Tibial nerve (tissue), 4 donors: ENCODE measurements around the gene ASTL. TPM values are rescaled to one million over a fixed set of nuclear protein-coding genes. Genes with fewer than 3 reads are reported as not detected.

Source experiments
- DNase-seq, 2 donors: peaks; one replicate each; pipeline ENCODE4 v3.0.0-alpha.2; 2019; ENCODE audit warnings: low spot score in 2 of 2
- H3K27ac ChIP-seq, 4 donors: fragments of 200-600 bp; sonication (generic) in 3 of 4; one replicate each; pipeline ENCODE4 v1.5.1; 2017 to 2019; ENCODE audit warnings: mild to moderate bottlenecking in 1 of 4
- H3K27me3 ChIP-seq, 2 donors: fragments of 200-600 bp; sonication (generic) in 1 of 2; one replicate each; pipeline versions ENCODE4 v1.5.1 to v1.6.0; 2017 to 2019
- H3K36me3 ChIP-seq, 3 donors: fragments of 200-600 bp; sonication (generic); one replicate each; pipeline ENCODE4 v1.5.1; 2018 to 2019
- H3K4me1 ChIP-seq, 4 donors: fragments of 200-600 bp; sonication (generic) in 3 of 4; one replicate each; pipeline ENCODE4 v1.5.1; 2017 to 2019
- H3K4me3 ChIP-seq, 4 donors: fragments of 200-600 bp; sonication (generic) in 3 of 4; one replicate each; pipeline ENCODE4 v1.5.1; 2017 to 2019; ENCODE audit warnings: mild to moderate bottlenecking in 1 of 4, moderate library complexity in 1 of 4
- H3K9me3 ChIP-seq, 4 donors: fragments of 200-600 bp; sonication (generic) in 3 of 4; one replicate each; pipeline ENCODE4 v1.5.1; 2017 to 2019
- EP300 ChIP-seq, 2 donors: sonication (generic); formaldehyde crosslinking; IDR thresholded peaks; one replicate each; pipeline ENCODE4 v1.6.1; 2017; ENCODE audit warnings: antibody characterized with exemption in 2 of 2, mild to moderate bottlenecking in 1 of 2
- POLR2A ChIP-seq, 2 donors: fragments of 450-650 bp; IDR thresholded peaks; one replicate each; pipeline ENCODE4 v1.6.1; 2017; ENCODE audit warnings: antibody characterized with exemption in 2 of 2, mild to moderate bottlenecking in 2 of 2, moderate library complexity in 2 of 2
- WGBS, 2 donors: methylation state at CpG; one replicate each; pipeline ENCODE4 v1.1.5; 2018; 5-methylcytosine and 5-hydroxymethylcytosine counted together
- total RNA-seq, 4 donors: library from RNA; depleted of rRNA; stranded (reverse); fragments of >200 nt; gene quantifications; one replicate each; pipeline ENCODE4 v1.1.0, GENCODE V29; 2016
- TF ChIP-seq, protein P1 (sequence below), 5 experiments: fragments of 200-600 bp in 3 of 5; fragments of 450-650 bp in 2 of 5; sonication (generic) in 3 of 5; IDR thresholded peaks; one replicate each; pipeline ENCODE4 v1.5.1; 2016 to 2019; ENCODE audit warnings: antibody characterized with exemption in 5 of 5, mild to moderate bottlenecking in 3 of 5, moderate library complexity in 2 of 5

Gene ASTL
- total RNA-seq, 4 donors from 2014 or later: 0.60 TPM; not detected in 3

DNA sequence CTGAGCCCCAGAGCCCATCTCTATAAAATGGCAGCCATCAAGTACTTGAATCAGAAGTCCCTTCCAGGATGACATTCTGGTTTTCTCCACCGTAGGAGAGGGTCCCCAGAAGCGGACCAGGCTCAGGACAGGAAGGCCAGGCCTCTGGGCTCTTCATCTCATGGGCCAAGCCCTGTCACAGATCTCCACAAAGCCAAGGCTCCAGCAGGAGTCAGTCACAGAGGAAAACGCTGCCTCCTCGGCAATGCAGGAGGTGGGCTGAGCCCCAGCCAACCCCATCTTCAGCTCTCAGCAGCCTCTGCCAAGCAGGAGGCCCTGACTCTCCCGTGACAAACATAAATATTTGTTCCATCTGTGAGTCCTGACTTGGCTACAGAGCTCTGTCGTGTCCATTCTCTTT lies 64.1 kb downstream of the ASTL start:
- TF ChIP-seq POLR2A (IDR thresholded peaks at IDR 0.05) (no peak), EP300 (IDR thresholded peaks at IDR 0.05) (no peak)
- TF ChIP-seq, protein P1, sequence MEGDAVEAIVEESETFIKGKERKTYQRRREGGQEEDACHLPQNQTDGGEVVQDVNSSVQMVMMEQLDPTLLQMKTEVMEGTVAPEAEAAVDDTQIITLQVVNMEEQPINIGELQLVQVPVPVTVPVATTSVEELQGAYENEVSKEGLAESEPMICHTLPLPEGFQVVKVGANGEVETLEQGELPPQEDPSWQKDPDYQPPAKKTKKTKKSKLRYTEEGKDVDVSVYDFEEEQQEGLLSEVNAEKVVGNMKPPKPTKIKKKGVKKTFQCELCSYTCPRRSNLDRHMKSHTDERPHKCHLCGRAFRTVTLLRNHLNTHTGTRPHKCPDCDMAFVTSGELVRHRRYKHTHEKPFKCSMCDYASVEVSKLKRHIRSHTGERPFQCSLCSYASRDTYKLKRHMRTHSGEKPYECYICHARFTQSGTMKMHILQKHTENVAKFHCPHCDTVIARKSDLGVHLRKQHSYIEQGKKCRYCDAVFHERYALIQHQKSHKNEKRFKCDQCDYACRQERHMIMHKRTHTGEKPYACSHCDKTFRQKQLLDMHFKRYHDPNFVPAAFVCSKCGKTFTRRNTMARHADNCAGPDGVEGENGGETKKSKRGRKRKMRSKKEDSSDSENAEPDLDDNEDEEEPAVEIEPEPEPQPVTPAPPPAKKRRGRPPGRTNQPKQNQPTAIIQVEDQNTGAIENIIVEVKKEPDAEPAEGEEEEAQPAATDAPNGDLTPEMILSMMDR (IDR thresholded peaks at IDR 0.05): no peak
- H3K27ac ChIP-seq: no peak overlapping the region
- peaks cover 0 to 22% (median 3%) of the 10 kb centered on the region in 4 donors for H3K9me3 ChIP-seq
- H3K27me3 ChIP-seq: no peaks in the 10 kb centered on the region
- H3K4me1 ChIP-seq: no peaks in the 10 kb centered on the region
- 78 to 79% methylated on average over 6 of the region's 6 CpGs for WGBS, 2 donors
- DNase-seq: peak in 1 of 2 donors; percentile 1
- H3K36me3 ChIP-seq: no peaks in the 10 kb centered on the region
- no peak overlapping the region for H3K4me3 ChIP-seq

DNA sequence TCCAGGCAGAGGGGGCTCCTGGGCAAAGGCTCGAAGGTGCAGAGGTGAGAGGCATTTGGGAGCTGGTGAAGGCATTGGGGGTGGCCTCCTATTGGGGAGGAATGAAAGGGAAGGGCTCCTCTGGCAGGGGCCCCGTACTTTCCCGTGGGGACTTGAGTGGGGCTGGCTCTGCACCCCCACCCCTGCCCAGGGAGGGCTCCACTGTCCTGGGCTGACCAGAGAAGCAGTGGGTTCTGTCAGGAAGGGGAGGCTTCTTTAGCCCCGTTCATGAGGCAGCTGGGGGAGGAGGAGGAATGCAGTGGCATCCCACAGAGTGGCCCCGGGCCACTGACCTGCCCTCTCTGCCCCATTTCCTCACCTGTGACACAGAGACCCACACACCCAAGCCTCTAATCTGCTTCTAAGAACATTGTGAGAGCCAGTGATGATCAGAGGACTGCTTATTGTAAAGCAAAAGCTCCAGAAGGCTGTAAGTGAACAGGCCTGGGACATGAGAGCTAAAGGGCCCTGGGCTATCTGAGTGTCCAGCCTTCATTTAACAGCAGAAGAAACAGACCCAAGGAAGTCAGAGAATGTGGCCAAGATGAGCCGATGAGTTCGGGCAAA lies 65.0 kb downstream of the ASTL start:
- H3K27ac ChIP-seq: no peak overlapping the region
- H3K4me1 ChIP-seq: no peaks in the 10 kb centered on the region
- TF ChIP-seq, protein P1 (IDR thresholded peaks at IDR 0.05): no peak
- no peak for TF ChIP-seq POLR2A (IDR thresholded peaks at IDR 0.05)
- no peak for TF ChIP-seq EP300 (IDR thresholded peaks at IDR 0.05)
- H3K9me3 ChIP-seq: peaks cover 0 to 22% (median 3%) of the 10 kb centered on the region in 4 donors
- no peak for DNase-seq
- WGBS, 2 donors: 64 to 66% methylated on average over 7 of the region's 7 CpGs
- no peaks in the 10 kb centered on the region for H3K36me3 ChIP-seq
- no peaks in the 10 kb centered on the region for H3K27me3 ChIP-seq
- H3K4me3 ChIP-seq: no peak overlapping the region

Other genes with a start within 250 kb of the ASTL start
- 10 to 100 TPM; 68.2 to 69.7 (median 69.2) TPM for gene ANKRD36C, start 146.7 kb downstream of the ASTL start, total RNA-seq
- gene GPAT2, start 103.6 kb downstream of the ASTL start, total RNA-seq: 10 to 100 TPM in 1 of 4 donors, 1 to 10 TPM in 3; 4.2 to 12.4 (median 6.4) TPM
- gene ADRA2B, start 21.9 kb downstream of the ASTL start, total RNA-seq: 1 to 10 TPM; 2.1 to 5.0 (median 4.7) TPM
- 10 to 100 TPM; 14.0 to 21.1 (median 15.6) TPM for gene DUSP2, start 6.9 kb upstream of the ASTL start, total RNA-seq
- gene STARD7, start 70.3 kb upstream of the ASTL start, total RNA-seq: 100 to 1,000 TPM in 1 of 4 donors, 10 to 100 TPM in 3; 77.3 to 111 (median 85.0) TPM
- 10 to 100 TPM; 27.1 to 35.4 (median 30.7) TPM for gene TMEM127, start 127.5 kb upstream of the ASTL start, total RNA-seq
- gene CIAO1, start 127.7 kb upstream of the ASTL start, total RNA-seq: 100 to 1,000 TPM; 132 to 172 (median 151) TPM
- gene SNRNP200, start 167.0 kb upstream of the ASTL start, total RNA-seq: 100 to 1,000 TPM in 1 of 4 donors, 10 to 100 TPM in 3; 79.4 to 106 (median 90.1) TPM
- 1 to 10 TPM in 3 of 4 donors, under 1 TPM in 1; 0.98 to 4.2 (median 2.2) TPM for gene ITPRIPL1, start 186.8 kb upstream of the ASTL start, total RNA-seq
- 1 to 10 TPM; 1.1 to 5.1 (median 2.9) TPM for gene NCAPH, start 197.3 kb upstream of the ASTL start, total RNA-seq